Measurements from ENCODE around the gene ACBD3.
"Not testable (repeated sequence)": the region's sequence is repeated elsewhere in the genome, so short reads cannot be mapped to it uniquely, and the experiment has no call there.

The ACBD3 gene

DNA sequence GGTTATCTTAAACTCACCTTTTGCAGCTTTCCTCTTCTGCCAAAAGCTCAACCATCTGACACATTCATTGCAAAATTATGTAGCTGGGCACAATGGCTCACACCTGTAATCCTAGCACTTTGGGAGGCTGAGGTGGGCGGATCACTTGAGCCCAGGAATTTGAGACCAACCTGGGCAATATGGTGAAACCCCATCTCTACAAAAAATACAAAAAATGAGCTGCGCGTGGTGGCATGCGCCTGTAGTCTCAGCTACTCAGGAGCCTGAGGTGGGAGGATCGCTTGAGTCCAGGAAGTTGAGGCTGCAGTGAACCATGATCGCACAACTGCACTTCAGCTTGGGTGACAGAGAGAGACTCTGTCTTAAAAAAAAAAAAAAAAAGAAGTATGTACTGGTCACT is 16.1 kb upstream of the ACBD3 start:
- not testable (repeated sequence) for H3K9ac ChIP-seq (ENCODE audit: low read length in 5 of 5); H3K27ac ChIP-seq (ENCODE audit: low read depth, low read length); H3K36me3 ChIP-seq (ENCODE audit: control insufficient read depth in 5 of 5, insufficient read depth in 5 of 5, low read length in 5 of 5); H3K4me1 ChIP-seq (ENCODE audit: control insufficient read depth in 5 of 5, insufficient read depth in 5 of 5, low read length in 5 of 5); H3K27me3 ChIP-seq (ENCODE audit: control insufficient read depth in 5 of 5, insufficient read depth in 4 of 5, low read length in 5 of 5); H3K9me3 ChIP-seq (ENCODE audit: control insufficient read depth in 5 of 5, low read length in 5 of 5); H3K4me3 ChIP-seq (ENCODE audit: low read depth in 1 of 5, low read length in 5 of 5)

DNA sequence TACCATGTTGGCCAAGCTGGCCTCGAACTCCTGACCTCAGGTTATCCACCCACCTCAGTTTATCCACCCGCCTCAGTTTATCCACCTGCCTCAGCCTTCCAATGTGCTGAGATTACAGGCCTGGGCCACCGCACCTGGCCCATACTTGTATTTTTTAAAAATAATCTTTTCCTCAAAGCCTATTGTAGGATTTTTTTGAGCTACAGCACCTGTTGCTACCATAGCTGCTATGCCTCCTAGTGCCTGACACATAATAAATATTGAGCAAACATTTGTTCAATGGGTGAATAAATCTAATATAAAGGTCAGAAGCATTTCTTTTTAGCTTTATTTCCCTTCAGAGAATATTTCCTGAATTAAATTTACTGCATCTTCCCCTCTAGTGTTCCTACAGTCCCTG is 15.7 kb upstream of the ACBD3 start:
- H3K36me3 ChIP-seq (ENCODE audit: control insufficient read depth in 5 of 5, insufficient read depth in 5 of 5, low read length in 5 of 5) = no peaks in the 10 kb centered on the region
- no peaks in the 10 kb centered on the region for H3K4me1 ChIP-seq (ENCODE audit: control insufficient read depth in 5 of 5, insufficient read depth in 5 of 5, low read length in 5 of 5)
- H3K4me3 ChIP-seq (ENCODE audit: low read depth in 1 of 5, low read length in 5 of 5) = no peak overlapping the region
- no peaks in the 10 kb centered on the region for H3K27me3 ChIP-seq (ENCODE audit: control insufficient read depth in 5 of 5, insufficient read depth in 4 of 5, low read length in 5 of 5)
- H3K9ac ChIP-seq (ENCODE audit: low read length in 5 of 5) = no peak overlapping the region
- no peak overlapping the region for H3K27ac ChIP-seq (ENCODE audit: low read depth, low read length)
- no peaks in the 10 kb centered on the region for H3K9me3 ChIP-seq (ENCODE audit: control insufficient read depth in 5 of 5, low read length in 5 of 5)

DNA sequence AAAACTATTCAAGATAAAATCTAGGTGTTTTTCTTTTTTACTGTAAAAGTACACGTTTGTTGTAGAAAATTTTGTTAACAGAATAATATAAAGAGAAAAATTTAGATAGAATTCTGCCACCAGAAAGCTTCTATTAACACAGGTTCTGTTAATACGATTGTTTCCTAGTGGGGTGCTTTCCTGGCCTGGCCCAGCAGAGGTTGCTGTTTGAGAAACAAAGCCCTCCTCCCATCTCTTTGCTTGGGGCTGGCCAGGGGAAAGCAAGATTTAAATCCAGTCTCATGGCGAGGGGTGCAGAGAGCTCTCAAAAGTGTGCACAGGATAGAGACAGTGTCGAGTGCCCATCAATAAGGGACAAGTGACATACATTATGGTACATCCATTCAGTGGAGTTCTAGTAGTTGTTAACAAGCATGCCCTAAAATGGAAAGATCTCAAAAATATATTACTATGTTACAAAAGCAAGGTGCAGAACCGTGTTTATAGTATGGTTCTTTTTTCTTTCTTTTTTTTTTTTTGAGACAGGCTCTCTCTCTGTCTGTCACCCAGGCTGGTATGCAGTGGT is 14.6 kb upstream of the ACBD3 start:
- no peaks in the 10 kb centered on the region for H3K9me3 ChIP-seq (ENCODE audit: control insufficient read depth in 5 of 5, low read length in 5 of 5)
- no peak overlapping the region for H3K27ac ChIP-seq (ENCODE audit: low read depth, low read length)
- H3K36me3 ChIP-seq (ENCODE audit: control insufficient read depth in 5 of 5, insufficient read depth in 5 of 5, low read length in 5 of 5) = no peaks in the 10 kb centered on the region
- no peak overlapping the region for H3K9ac ChIP-seq (ENCODE audit: low read length in 5 of 5)
- H3K27me3 ChIP-seq (ENCODE audit: control insufficient read depth in 5 of 5, insufficient read depth in 4 of 5, low read length in 5 of 5) = no peaks in the 10 kb centered on the region
- H3K4me1 ChIP-seq (ENCODE audit: control insufficient read depth in 5 of 5, insufficient read depth in 5 of 5, low read length in 5 of 5) = no peaks in the 10 kb centered on the region
- H3K4me3 ChIP-seq (ENCODE audit: low read depth in 1 of 5, low read length in 5 of 5) = no peak overlapping the region

DNA sequence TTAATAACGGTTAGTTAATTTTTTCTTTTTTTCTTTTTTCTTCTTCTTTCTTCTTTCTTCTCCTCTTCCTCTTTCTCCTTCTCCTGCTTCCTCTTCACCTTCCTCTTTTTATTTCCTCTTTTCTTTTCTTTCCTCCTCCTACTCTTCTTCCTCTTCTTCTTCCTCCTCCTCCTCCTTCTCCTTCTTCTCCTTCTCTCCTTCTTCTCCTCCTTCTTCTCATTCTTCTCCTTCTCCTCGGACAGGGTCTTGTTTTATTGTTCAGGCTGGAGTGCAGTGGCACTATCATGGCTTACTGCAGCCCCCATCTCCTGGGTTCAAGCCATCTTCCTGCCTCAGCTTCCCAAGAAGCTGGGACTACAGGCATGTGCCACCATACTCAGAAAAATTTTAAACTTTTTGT is 13.4 kb upstream of the ACBD3 start:
- Histone ChIP-seq H3K27ac (ENCODE audit: low read depth, low read length) (no peak overlapping the region), H3K9ac (ENCODE audit: low read length in 5 of 5) (no peak overlapping the region), H3K27me3 (ENCODE audit: control insufficient read depth in 5 of 5, insufficient read depth in 4 of 5, low read length in 5 of 5) (peaks cover 0 to 4% (median 0%) of the 10 kb centered on the region in 5 donors), H3K4me3 (ENCODE audit: low read depth in 1 of 5, low read length in 5 of 5) (no peak overlapping the region), H3K36me3 (ENCODE audit: control insufficient read depth in 5 of 5, insufficient read depth in 5 of 5, low read length in 5 of 5) (no peaks in the 10 kb centered on the region), H3K9me3 (ENCODE audit: control insufficient read depth in 5 of 5, low read length in 5 of 5) (no peaks in the 10 kb centered on the region), H3K4me1 (ENCODE audit: control insufficient read depth in 5 of 5, insufficient read depth in 5 of 5, low read length in 5 of 5) (no peaks in the 10 kb centered on the region)

DNA sequence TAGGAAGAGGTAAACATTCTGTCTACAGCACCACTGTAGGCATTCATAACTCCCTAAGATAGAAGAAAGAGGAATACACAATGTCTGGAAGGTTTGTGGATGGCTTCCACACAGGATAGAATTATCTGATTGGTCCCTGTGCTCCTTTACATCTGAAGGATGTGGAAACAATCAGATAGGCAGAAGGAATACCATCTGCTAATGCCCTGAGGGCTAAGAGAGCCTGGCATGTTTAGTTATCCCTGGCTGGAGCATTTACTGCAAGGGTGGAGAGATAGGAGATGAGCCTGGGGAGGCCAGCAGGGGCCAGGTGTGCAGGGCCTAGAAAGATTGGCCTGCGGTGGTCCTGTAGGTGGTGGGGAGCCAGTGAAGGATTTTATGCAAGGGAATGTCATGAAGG is 8.6 kb upstream of the ACBD3 start:
- no peak overlapping the region for H3K9ac ChIP-seq (ENCODE audit: low read length in 5 of 5)
- H3K4me1 ChIP-seq (ENCODE audit: control insufficient read depth in 5 of 5, insufficient read depth in 5 of 5, low read length in 5 of 5) = no peaks in the 10 kb centered on the region
- H3K9me3 ChIP-seq (ENCODE audit: control insufficient read depth in 5 of 5, low read length in 5 of 5) = no peaks in the 10 kb centered on the region
- H3K27me3 ChIP-seq (ENCODE audit: control insufficient read depth in 5 of 5, insufficient read depth in 4 of 5, low read length in 5 of 5) = peaks cover 0 to 4% (median 0%) of the 10 kb centered on the region in 5 donors
- no peaks in the 10 kb centered on the region for H3K36me3 ChIP-seq (ENCODE audit: control insufficient read depth in 5 of 5, insufficient read depth in 5 of 5, low read length in 5 of 5)
- H3K4me3 ChIP-seq (ENCODE audit: low read depth in 1 of 5, low read length in 5 of 5) = no peak overlapping the region
- H3K27ac ChIP-seq (ENCODE audit: low read depth, low read length) = no peak overlapping the region

DNA sequence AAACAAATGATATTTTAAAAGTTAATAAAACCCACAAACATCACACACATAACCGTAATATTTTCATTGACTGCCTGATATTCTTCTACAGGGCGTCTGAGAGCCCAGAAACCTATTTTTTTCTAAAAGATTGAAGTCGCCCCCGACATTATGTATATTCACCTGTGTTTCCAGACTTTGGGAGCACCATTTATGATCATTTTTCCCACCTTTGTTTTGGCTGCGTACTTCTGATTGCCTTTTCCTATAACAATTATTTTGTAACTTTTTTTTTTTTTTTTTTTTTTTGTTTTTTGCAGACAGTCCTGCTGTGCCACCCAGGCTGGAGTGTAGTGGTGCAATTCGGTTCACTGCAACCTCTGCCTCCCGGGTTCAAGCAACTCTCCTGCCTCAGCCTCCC is 839 bp upstream of the ACBD3 start:
- Histone ChIP-seq H3K36me3 (ENCODE audit: control insufficient read depth in 5 of 5, insufficient read depth in 5 of 5, low read length in 5 of 5) (no peaks in the 10 kb centered on the region), H3K27ac (ENCODE audit: low read depth, low read length) (peak overlapping the region; percentile 92), H3K4me3 (ENCODE audit: low read depth in 1 of 5, low read length in 5 of 5) (peak overlapping the region; percentile 76 to 94 (median 90)), H3K27me3 (ENCODE audit: control insufficient read depth in 5 of 5, insufficient read depth in 4 of 5, low read length in 5 of 5) (no peaks in the 10 kb centered on the region), H3K9ac (ENCODE audit: low read length in 5 of 5) (peak overlapping the region in 2 of 5 donors; percentile 87 to 94), H3K9me3 (ENCODE audit: control insufficient read depth in 5 of 5, low read length in 5 of 5) (no peaks in the 10 kb centered on the region), H3K4me1 (ENCODE audit: control insufficient read depth in 5 of 5, insufficient read depth in 5 of 5, low read length in 5 of 5) (peaks cover 2 to 33% (median 31%) of the 10 kb centered on the region in 5 donors)

DNA sequence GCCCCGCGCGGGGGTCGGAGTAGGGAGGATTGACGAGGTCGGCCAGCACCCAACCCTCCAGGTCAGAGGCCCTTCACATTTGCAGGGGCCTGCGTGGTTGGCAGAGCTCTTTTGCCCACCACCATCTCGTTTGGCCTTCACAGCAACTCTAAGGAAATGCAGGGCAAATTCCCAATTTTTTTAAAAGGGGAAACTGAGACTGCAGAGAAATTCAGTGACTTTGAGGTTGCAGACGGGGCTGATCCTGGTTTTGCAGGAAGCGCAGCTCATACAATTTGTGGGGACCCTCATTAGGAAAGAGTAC is 430 bp upstream of the ACBD3 start:
- H3K4me3 ChIP-seq (ENCODE audit: low read depth in 1 of 5, low read length in 5 of 5) = peak overlapping the region; percentile 76 to 94 (median 90)
- peaks cover 2 to 37% (median 35%) of the 10 kb centered on the region in 5 donors for H3K4me1 ChIP-seq (ENCODE audit: control insufficient read depth in 5 of 5, insufficient read depth in 5 of 5, low read length in 5 of 5)
- H3K36me3 ChIP-seq (ENCODE audit: control insufficient read depth in 5 of 5, insufficient read depth in 5 of 5, low read length in 5 of 5) = no peaks in the 10 kb centered on the region
- H3K9ac ChIP-seq (ENCODE audit: low read length in 5 of 5) = peak overlapping the region; percentile 73 to 94 (median 87)
- H3K27ac ChIP-seq (ENCODE audit: low read depth, low read length) = peak overlapping the region; percentile 92
- no peaks in the 10 kb centered on the region for H3K9me3 ChIP-seq (ENCODE audit: control insufficient read depth in 5 of 5, low read length in 5 of 5)
- H3K27me3 ChIP-seq (ENCODE audit: control insufficient read depth in 5 of 5, insufficient read depth in 4 of 5, low read length in 5 of 5) = no peaks in the 10 kb centered on the region

DNA sequence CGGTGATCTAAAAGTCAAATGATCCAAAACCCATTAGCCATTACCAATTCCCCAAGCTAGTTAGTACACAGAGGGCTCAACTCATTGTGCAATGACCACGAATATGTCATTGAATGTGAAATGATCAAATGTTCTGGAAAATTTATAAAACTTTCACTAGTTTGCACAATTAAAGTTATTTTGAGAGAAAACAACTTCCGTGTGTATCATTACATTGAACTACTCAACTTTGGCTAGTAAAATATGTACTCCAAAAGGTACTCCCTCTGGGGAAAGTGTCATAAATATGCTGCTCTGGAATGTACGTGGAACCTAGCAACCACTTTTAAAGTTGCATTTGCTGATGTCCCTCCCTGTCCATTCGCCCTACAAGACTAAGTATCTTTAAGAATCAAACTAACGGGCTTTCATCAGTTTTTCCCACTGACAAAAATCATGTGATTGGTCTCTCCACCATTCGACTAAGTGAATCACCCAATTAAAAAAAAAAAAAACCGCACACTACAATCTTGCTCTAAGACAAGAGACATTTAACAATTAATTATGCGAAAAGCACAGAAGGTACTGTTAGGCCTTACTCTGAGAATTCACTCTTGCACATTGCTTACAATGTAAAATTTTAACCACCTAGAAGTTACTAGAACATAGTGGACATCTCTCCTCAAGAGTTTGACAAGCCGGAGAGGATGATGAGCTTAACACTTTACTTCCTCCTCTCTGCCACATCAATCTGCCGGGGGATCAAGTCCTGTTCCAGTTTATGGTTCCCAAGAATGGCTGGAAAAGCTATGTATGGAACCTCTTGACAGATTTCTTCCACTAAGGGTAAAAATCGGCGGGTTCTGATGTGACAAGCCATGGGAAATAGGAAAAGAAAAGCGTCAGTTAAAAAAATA is 1.2 kb downstream of the ACBD3 start:
- H3K4me3 ChIP-seq (ENCODE audit: low read depth in 1 of 5, low read length in 5 of 5) = peak overlapping the region; percentile 85 to 94 (median 90)
- H3K4me1 ChIP-seq (ENCODE audit: control insufficient read depth in 5 of 5, insufficient read depth in 5 of 5, low read length in 5 of 5) = peaks cover 2 to 49% (median 40%) of the 10 kb centered on the region in 5 donors
- peak overlapping the region; percentile 92 for H3K27ac ChIP-seq (ENCODE audit: low read depth, low read length)
- peaks cover 0 to 2% (median 0%) of the 10 kb centered on the region in 5 donors for H3K36me3 ChIP-seq (ENCODE audit: control insufficient read depth in 5 of 5, insufficient read depth in 5 of 5, low read length in 5 of 5)
- no peaks in the 10 kb centered on the region for H3K27me3 ChIP-seq (ENCODE audit: control insufficient read depth in 5 of 5, insufficient read depth in 4 of 5, low read length in 5 of 5)
- no peaks in the 10 kb centered on the region for H3K9me3 ChIP-seq (ENCODE audit: control insufficient read depth in 5 of 5, low read length in 5 of 5)
- H3K9ac ChIP-seq (ENCODE audit: low read length in 5 of 5) = peak overlapping the region; percentile 75 to 94 (median 87)

DNA sequence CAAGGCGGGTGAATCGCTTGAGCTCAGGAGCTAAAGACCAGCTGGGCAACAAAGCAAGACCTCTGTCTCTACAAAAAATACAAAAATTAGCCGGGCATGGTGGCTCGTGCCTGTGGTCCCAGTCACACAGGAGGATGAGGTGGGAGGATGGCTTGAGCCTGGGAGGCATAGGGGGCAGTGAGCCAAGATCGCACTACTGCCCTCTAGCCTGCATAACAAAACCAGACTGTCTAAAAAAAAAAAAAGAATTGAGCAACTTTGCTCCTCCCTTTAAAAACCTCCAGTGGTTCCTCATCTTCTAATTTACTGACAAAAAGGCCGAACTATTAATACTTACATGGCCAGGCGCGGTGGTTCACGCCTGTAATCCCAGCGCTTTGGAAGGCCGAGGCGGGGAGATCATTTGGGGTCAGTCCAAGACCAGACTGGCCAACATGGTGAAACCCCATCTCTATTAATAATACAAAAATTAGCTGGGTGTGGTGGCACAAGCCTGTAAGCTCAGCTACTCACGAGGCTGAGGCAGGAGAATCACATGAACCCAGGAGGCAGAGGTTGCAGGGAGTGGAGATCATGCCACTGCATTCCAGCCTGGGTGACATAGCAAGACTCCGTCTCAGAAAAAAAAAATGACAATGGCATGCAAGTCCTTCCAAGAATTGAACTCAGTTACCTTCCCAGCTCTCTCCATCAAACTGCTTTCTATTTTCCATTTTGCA is 4.4 kb downstream of the ACBD3 start:
- Histone ChIP-seq H3K27me3 (ENCODE audit: control insufficient read depth in 5 of 5, insufficient read depth in 4 of 5, low read length in 5 of 5) (no peaks in the 10 kb centered on the region), H3K9me3 (ENCODE audit: control insufficient read depth in 5 of 5, low read length in 5 of 5) (no peaks in the 10 kb centered on the region), H3K9ac (ENCODE audit: low read length in 5 of 5) (peak overlapping the region in 2 of 5 donors; percentile 21 to 24), H3K27ac (ENCODE audit: low read depth, low read length) (peak overlapping the region; percentile 54), H3K4me1 (ENCODE audit: control insufficient read depth in 5 of 5, insufficient read depth in 5 of 5, low read length in 5 of 5) (peaks cover 1 to 47% (median 37%) of the 10 kb centered on the region in 5 donors), H3K4me3 (ENCODE audit: low read depth in 1 of 5, low read length in 5 of 5) (peak overlapping the region in 3 of 5 donors; percentile 22), H3K36me3 (ENCODE audit: control insufficient read depth in 5 of 5, insufficient read depth in 5 of 5, low read length in 5 of 5) (peaks cover 0 to 4% (median 0%) of the 10 kb centered on the region in 5 donors)

DNA sequence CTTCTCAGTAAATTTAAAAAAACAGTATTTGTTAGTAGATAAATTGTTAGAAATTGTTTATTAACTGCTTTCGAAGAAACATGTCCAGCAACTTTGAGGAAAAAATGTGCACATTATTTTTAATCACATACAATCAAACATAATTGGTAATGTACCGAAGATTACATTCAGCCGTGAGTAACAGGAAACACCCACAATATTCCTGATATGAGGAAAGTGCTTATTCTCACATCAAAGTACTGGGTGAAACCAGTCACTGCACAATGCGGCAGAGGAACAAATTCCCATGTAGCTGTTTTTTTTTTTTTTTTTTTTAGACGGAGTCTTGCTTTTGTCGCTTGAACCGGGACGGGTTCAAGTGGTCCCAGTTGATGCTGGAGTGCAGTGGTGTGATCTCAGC is 9.7 kb downstream of the ACBD3 start:
- Histone ChIP-seq H3K4me1 (ENCODE audit: control insufficient read depth in 5 of 5, insufficient read depth in 5 of 5, low read length in 5 of 5) (peaks cover 0 to 18% (median 10%) of the 10 kb centered on the region in 5 donors), H3K4me3 (ENCODE audit: low read depth in 1 of 5, low read length in 5 of 5) (no peak overlapping the region), H3K27me3 (ENCODE audit: control insufficient read depth in 5 of 5, insufficient read depth in 4 of 5, low read length in 5 of 5) (no peaks in the 10 kb centered on the region), H3K27ac (ENCODE audit: low read depth, low read length) (no peak overlapping the region), H3K9me3 (ENCODE audit: control insufficient read depth in 5 of 5, low read length in 5 of 5) (no peaks in the 10 kb centered on the region), H3K36me3 (ENCODE audit: control insufficient read depth in 5 of 5, insufficient read depth in 5 of 5, low read length in 5 of 5) (peaks cover 3 to 7% (median 4%) of the 10 kb centered on the region in 5 donors), H3K9ac (ENCODE audit: low read length in 5 of 5) (no peak overlapping the region)
